Measurements from ENCODE around the gene RHBG.

GRCh38 chr1:156360534-156360933, 8.5 kb upstream of the RHBG start:
- TF ChIP-seq EZH2 (IDR thresholded peaks at IDR 0.05; ENCODE audit: borderline replicate concordance) (no peak), CTCF (IDR thresholded peaks at IDR 0.05; ENCODE audit: poor library complexity) (no peak), EZH2phosphoT487 (IDR thresholded peaks at IDR 0.05; ENCODE audit: low read depth, severe bottlenecking, unreplicated experiment) (no peak)

Data from hepatocyte (in vitro differentiated cells).